Osteoblast (primary cell): ENCODE data around the gene USH2A. TPM values are rescaled to one million over a fixed set of nuclear protein-coding genes. Genes with fewer than 3 reads are reported as not detected.
A peak's percentile ranks its signal among the peaks of the same experiment; 100 is the strongest.

Experiments used
- DNase-seq: peaks from one replicate; pipeline ENCODE4 v3.0.0; 2011; ENCODE audit warnings: low spot score, mixed read lengths; ENCODE audit not compliant: insufficient read length; ENCODE audit errors: missing footprints
- H2AFZ ChIP-seq: 2 replicates; pipeline ENCODE4 v1.6.0; 2011; ENCODE audit warnings: mild to moderate bottlenecking, low read length
- H3K27ac ChIP-seq: 2 replicates; pipeline ENCODE4 v1.5.1; 2011; ENCODE audit warnings: mild to moderate bottlenecking, low read depth, low read length, moderate library complexity
- H3K27me3 ChIP-seq: 2 replicates; pipeline ENCODE4 v1.6.0; 2012; ENCODE audit warnings: mild to moderate bottlenecking, control low read depth, inconsistent platforms, low read length, moderate library complexity; ENCODE audit not compliant: insufficient read depth
- H3K36me3 ChIP-seq: 2 replicates; pipeline ENCODE4 v1.5.1; 2011; ENCODE audit warnings: mild to moderate bottlenecking, low read length, control low read depth, moderate library complexity; ENCODE audit not compliant: insufficient read depth
- H3K4me1 ChIP-seq: 2 replicates; pipeline ENCODE4 v1.5.1; 2011; ENCODE audit warnings: mild to moderate bottlenecking, low read length, control low read depth, moderate library complexity; ENCODE audit not compliant: insufficient read depth
- H3K4me2 ChIP-seq: 2 replicates; pipeline ENCODE4 v1.6.0; 2011; ENCODE audit warnings: mild to moderate bottlenecking, low read length; ENCODE audit not compliant: insufficient read depth
- H3K4me3 ChIP-seq: fragments of 200-600 bp; sonication (generic); 3 replicates; pipeline ENCODE4 v1.5.1; 2012; ENCODE audit warnings: mild to moderate bottlenecking, low read length, inconsistent platforms; ENCODE audit not compliant: insufficient read depth
- H3K79me2 ChIP-seq: 2 replicates; pipeline ENCODE4 v1.6.0; 2012; ENCODE audit warnings: mild to moderate bottlenecking, low read length, control low read depth, inconsistent platforms; ENCODE audit not compliant: insufficient read depth
- H3K9me3 ChIP-seq: 2 replicates; pipeline ENCODE4 v1.5.1; 2011; ENCODE audit warnings: low read depth, low read length, control low read depth
- H4K20me1 ChIP-seq: 2 replicates; pipeline ENCODE4 v1.6.0; 2012; ENCODE audit warnings: mild to moderate bottlenecking, low read length, control low read depth; ENCODE audit not compliant: insufficient read depth
- CTCF ChIP-seq: IDR thresholded peaks from 2 replicates; pipeline ENCODE4 v1.5.1; 2011; ENCODE audit warnings: mild to moderate bottlenecking, low read depth, low read length, moderate library complexity; ENCODE audit errors: extremely low read depth
- total RNA-seq: library from RNA; depleted of rRNA; stranded (reverse); fragments of >200 nt; gene quantifications from 2 replicates; pipeline ENCODE4 v1.2.3, GENCODE V29; 2012

The USH2A gene
- total RNA-seq, 1 donor: under 0.01 TPM

DNA sequence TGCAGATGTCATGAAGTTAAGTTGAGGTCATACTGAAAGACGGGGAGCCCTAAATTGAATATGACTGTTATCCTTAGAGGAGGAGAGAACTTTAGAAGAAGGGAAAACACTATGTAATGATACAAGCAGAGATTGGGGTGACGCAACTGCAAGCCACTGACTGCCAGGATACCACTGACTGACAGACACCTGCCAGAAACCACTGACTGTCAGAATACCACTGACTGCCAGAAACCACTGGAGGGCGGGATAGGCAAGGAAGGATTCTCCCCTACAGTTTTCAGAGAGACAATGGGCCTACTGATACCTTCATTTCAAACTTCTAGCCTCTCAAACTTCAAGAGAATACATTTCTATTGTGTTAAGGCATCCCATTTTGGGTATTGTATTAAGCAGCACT, 388.7 kb downstream of the USH2A start:
- Histone ChIP-seq H3K36me3 (no peaks in the 10 kb centered on the region), H3K79me2 (no peaks in the 10 kb centered on the region), H3K27ac (no peak overlapping the region), H3K4me3 (no peak overlapping the region), H3K4me1 (no peaks in the 10 kb centered on the region), H3K9me3 (no peaks in the 10 kb centered on the region), H4K20me1 (no peaks in the 10 kb centered on the region), H3K4me2 (no peak overlapping the region), H2AFZ (no peak overlapping the region), H3K27me3 (no peaks in the 10 kb centered on the region)
- peak; percentile 21 for TF ChIP-seq CTCF
- DNase-seq: no peak

- H2AFZ ChIP-seq: no peak overlapping the region
- H3K27me3 ChIP-seq: no peaks in the 10 kb centered on the region
- H3K27ac ChIP-seq: no peak overlapping the region
- H3K4me2 ChIP-seq: no peak overlapping the region
- no peak for DNase-seq
- H3K36me3 ChIP-seq: no peaks in the 10 kb centered on the region
- TF ChIP-seq CTCF: no peak
- no peak overlapping the region for H3K4me3 ChIP-seq
- H3K4me1 ChIP-seq: no peaks in the 10 kb centered on the region
- H4K20me1 ChIP-seq: no peaks in the 10 kb centered on the region
- H3K9me3 ChIP-seq: no peaks in the 10 kb centered on the region
- H3K79me2 ChIP-seq: no peaks in the 10 kb centered on the region
Measured at GRCh38 chr1:216032961-216033614, 390.2 kb downstream of the USH2A start.

DNA sequence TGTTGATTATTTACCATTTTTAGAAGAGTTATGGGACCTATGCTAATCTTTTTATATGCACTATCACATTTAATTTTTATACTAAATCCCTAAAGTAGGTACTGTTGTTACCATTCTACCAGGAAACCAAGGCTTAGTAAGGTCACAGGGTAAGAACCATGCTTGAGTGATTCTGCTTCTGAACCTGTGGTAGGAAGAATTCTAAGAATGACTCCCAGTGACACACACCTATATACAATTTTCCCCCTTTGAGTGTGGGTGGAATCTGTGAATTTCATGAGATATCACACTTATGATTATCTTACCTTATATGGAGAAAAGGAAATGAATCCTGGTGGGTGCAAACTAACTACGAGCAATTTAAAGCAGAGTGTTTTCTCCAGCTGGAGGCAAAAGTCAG, 391.0 kb downstream of the USH2A start:
- H2AFZ ChIP-seq: no peak overlapping the region
- TF ChIP-seq CTCF: no peak
- H3K4me1 ChIP-seq: no peaks in the 10 kb centered on the region
- H3K4me3 ChIP-seq: no peak overlapping the region
- no peaks in the 10 kb centered on the region for H3K79me2 ChIP-seq
- H3K27me3 ChIP-seq: no peaks in the 10 kb centered on the region
- no peaks in the 10 kb centered on the region for H4K20me1 ChIP-seq
- no peak for DNase-seq
- H3K36me3 ChIP-seq: no peaks in the 10 kb centered on the region
- H3K4me2 ChIP-seq: no peak overlapping the region
- H3K27ac ChIP-seq: no peak overlapping the region
- H3K9me3 ChIP-seq: no peaks in the 10 kb centered on the region

DNA sequence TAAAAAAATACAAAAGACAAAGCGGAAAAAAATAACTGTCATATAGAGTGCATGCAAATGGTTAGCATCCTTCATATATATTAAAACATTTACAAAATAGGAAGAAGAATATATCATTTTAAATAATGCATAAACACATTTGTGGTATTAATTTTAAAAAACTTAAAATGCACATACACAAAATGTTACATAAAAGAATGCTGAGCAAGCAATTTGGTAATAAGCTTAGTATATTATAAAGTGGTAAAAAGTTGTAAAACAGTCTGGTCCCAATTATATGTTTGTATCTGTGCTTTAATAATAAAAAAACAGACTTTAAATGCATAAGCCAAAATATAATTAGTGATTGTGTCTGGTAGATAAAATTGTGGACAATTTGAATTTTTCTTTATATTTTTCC, 394.6 kb downstream of the USH2A start:
- H3K4me3 ChIP-seq: no peak overlapping the region
- H3K4me2 ChIP-seq: no peak overlapping the region
- no peaks in the 10 kb centered on the region for H3K9me3 ChIP-seq
- no peak for DNase-seq
- H3K27ac ChIP-seq: no peak overlapping the region
- TF ChIP-seq CTCF: no peak
- H3K36me3 ChIP-seq: no peaks in the 10 kb centered on the region
- no peaks in the 10 kb centered on the region for H4K20me1 ChIP-seq
- H3K79me2 ChIP-seq: no peaks in the 10 kb centered on the region
- H3K4me1 ChIP-seq: no peaks in the 10 kb centered on the region
- H2AFZ ChIP-seq: no peak overlapping the region
- H3K27me3 ChIP-seq: no peaks in the 10 kb centered on the region
